Keratinocyte (primary cell): ENCODE data around the gene RIOK1. TPM values are rescaled to one million over a fixed set of nuclear protein-coding genes. Genes with fewer than 3 reads are reported as not detected.

Source experiments
- DNase-seq: peaks from one replicate; pipeline ENCODE4 v3.0.0-alpha.2; 2011; ENCODE audit warnings: low read depth, missing footprints, low spot score
- FAIRE-seq: peaks from 2 replicates; lab custom pipeline; 2011; peaks lifted over from hg19 to GRCh38; lab: Jason Lieb, UNC
- H2AFZ ChIP-seq: 2 replicates; pipeline ENCODE4 v1.6.0; 2012; ENCODE audit warnings: low read length, control low read depth, inconsistent platforms; ENCODE audit not compliant: control insufficient read depth
- H3K27ac ChIP-seq: 2 replicates; pipeline ENCODE4 v1.5.1; 2011; ENCODE audit warnings: low read length; ENCODE audit not compliant: control insufficient read depth, insufficient read depth
- H3K27me3 ChIP-seq: 3 replicates; pipeline ENCODE4 v1.6.0; 2011; ENCODE audit warnings: low read length; ENCODE audit not compliant: control insufficient read depth, insufficient read depth; ENCODE audit errors: extremely low read depth
- H3K36me3 ChIP-seq, 2 experiments: 2 replicates in 1 of 2; 3 replicates in 1 of 2; pipeline ENCODE4 v1.5.1; 2011; ENCODE audit warnings: low read length in 2 of 2, mild to moderate bottlenecking in 1 of 2; ENCODE audit not compliant: control insufficient read depth in 2 of 2, insufficient read depth in 2 of 2; ENCODE audit errors: extremely low read depth in 1 of 2
- H3K4me1 ChIP-seq: 3 replicates; pipeline ENCODE4 v1.5.1; 2011; ENCODE audit warnings: low read length; ENCODE audit not compliant: control insufficient read depth, insufficient read depth; ENCODE audit errors: extremely low read depth
- H3K4me2 ChIP-seq: 3 replicates; pipeline ENCODE4 v1.6.0; 2011; ENCODE audit warnings: low read depth, low read length; ENCODE audit not compliant: control insufficient read depth, insufficient read depth; ENCODE audit errors: extremely low read depth
- H3K4me3 ChIP-seq, 3 experiments: fragments of 200-600 bp in 1 of 3; sonication (generic) in 1 of 3; 2 replicates in 2 of 3; 3 replicates in 1 of 3; pipeline ENCODE4 v1.5.1; 2011 to 2016; ENCODE audit warnings: low read length in 3 of 3, mild to moderate bottlenecking in 3 of 3, control low read depth in 2 of 3, inconsistent platforms in 1 of 3, low read depth in 1 of 3, mixed read lengths in 1 of 3, mixed run types in 1 of 3, moderate library complexity in 1 of 3; ENCODE audit not compliant: control insufficient read depth in 2 of 3, insufficient read depth in 2 of 3; ENCODE audit errors: extremely low read depth in 1 of 3
- H3K79me2 ChIP-seq: 2 replicates; pipeline ENCODE4 v1.6.0; 2012; ENCODE audit warnings: low read length; ENCODE audit not compliant: control insufficient read depth, insufficient read depth
- H3K9ac ChIP-seq: 3 replicates; pipeline ENCODE4 v1.6.0; 2011; ENCODE audit warnings: low read length; ENCODE audit not compliant: control insufficient read depth, insufficient read depth; ENCODE audit errors: extremely low read depth
- H3K9me1 ChIP-seq: 3 replicates; pipeline ENCODE4 v1.6.0; 2011; ENCODE audit warnings: low read length; ENCODE audit not compliant: control insufficient read depth, insufficient read depth; ENCODE audit errors: extremely low read depth
- H3K9me3 ChIP-seq: 2 replicates; pipeline ENCODE4 v1.5.1; 2012; ENCODE audit warnings: low read depth, low read length; ENCODE audit not compliant: control insufficient read depth
- H4K20me1 ChIP-seq: 3 replicates; pipeline ENCODE4 v1.6.0; 2011; ENCODE audit warnings: low read length; ENCODE audit not compliant: control insufficient read depth, insufficient read depth; ENCODE audit errors: extremely low read depth
- CTCF ChIP-seq, 3 experiments: IDR thresholded peaks in 1 of 3; conservative IDR thresholded peaks in 1 of 3; optimal IDR thresholded peaks in 1 of 3; 2 replicates in 2 of 3; 3 replicates in 1 of 3; pipeline versions ENCODE3 to v1.5.1; 2011; ENCODE audit warnings: low read length in 3 of 3, mild to moderate bottlenecking in 3 of 3, moderate library complexity in 2 of 3, control low read depth in 1 of 3, inconsistent platforms in 1 of 3; ENCODE audit not compliant: insufficient read depth in 2 of 3; ENCODE audit errors: extremely low read depth in 1 of 3
- EZH2 ChIP-seq: IDR thresholded peaks from one replicate; pipeline ENCODE4 v1.6.1; 2012; ENCODE audit warnings: inconsistent platforms, mild to moderate bottlenecking, low read length, moderate library complexity
- dilution Hi-C: fragments of 300-500 bp; cut with MboI; formaldehyde crosslinking; loops from one replicate; pipeline ENCODE4 v1.7.0; 2020; ENCODE audit warnings: low sequenced_read_pairs; ENCODE audit not compliant: extremely low pct_ligation_motif_present
- polyA plus RNA-seq, 5 experiments: library from polyadenylated mRNA; depleted of rRNA in 3 of 5; stranded (reverse) in 3 of 5; stranded (forward) in 1 of 5; unstranded in 1 of 5; fragments of >200 nt; gene quantifications; 1 replicate in 1 of 5; 2 replicates in 3 of 5; 3 replicates in 1 of 5; pipeline versions ENCODE4 v1.2.1 to v1.2.3, GENCODE V29; 2011 to 2012; ENCODE audit warnings: missing spikeins in 2 of 5, low read depth in 1 of 5, low replicate concordance in 1 of 5

RIOK1 gene
- polyA plus RNA-seq, 1 donor (not counting 4 experiments of a cell fraction or from before 2014, with no cell fraction given): 11.7 TPM

DNA sequence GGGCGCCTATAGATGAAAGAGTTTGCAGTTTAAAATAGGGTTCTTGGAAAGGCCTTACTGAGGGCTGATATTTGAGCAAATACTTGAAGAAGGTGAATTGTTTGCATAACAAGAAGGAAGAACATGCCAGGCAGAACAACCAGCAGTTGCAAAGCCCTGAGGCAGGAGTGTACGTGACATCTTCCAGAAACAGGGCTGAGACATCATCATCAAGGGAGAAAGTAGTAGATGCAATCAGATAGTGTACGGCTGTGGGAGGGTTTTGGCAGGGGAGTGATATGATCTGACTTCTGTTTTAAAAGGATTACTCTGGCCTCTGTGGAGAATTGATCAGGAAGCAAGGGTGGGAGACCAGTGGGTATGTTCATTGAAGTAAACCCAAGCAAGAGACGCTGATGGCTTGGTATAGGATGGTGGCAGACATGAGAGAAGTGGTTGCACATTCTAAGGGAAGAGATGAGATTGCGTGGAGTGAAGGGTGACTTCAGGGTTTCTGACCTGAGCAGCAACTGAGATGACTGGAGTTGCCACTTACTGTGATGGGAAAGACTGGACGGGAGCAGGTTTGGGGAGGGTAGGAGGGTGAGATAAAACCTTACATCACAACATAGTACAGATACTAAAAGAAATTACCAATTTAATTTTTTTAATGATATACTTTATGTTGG lies 28.8 kb downstream of the RIOK1 start:
- Histone ChIP-seq H3K27ac (no peak overlapping the region), H3K9me1 (no peaks in the 10 kb centered on the region), H3K4me1 (no peaks in the 10 kb centered on the region), H4K20me1 (no peaks in the 10 kb centered on the region), H2AFZ (no peak overlapping the region), H3K36me3 (peaks cover 14% of the 10 kb centered on the region in 2 experiments), H3K4me3 (no peak overlapping the region), H3K9ac (no peak overlapping the region), H3K9me3 (no peaks in the 10 kb centered on the region), H3K4me2 (no peak overlapping the region), H3K27me3 (no peaks in the 10 kb centered on the region), H3K79me2 (no peaks in the 10 kb centered on the region)
- TF ChIP-seq EZH2 (no peak), CTCF (optimal IDR thresholded peaks at IDR 0.05 in 1 of 3, IDR thresholded peaks at IDR 0.05 in 1 of 3, conservative IDR thresholded peaks at IDR 0.05 in 1 of 3; ENCODE audit: extremely low read depth in 1 of 3, insufficient read depth in 2 of 3, low read length in 3 of 3) (no peak)
- DNase-seq (no peak), FAIRE-seq (peak; percentile 36)
- dilution Hi-C loops: loop anchor here (25.0 kb wide), 1 partner anchor 169 kb away; the partner anchor contains the start of gene SNRNP48

GRCh38 chr6:7419065-7419464 lies 29.5 kb downstream of the RIOK1 start:
- no peak for DNase-seq
- dilution Hi-C loops: loop anchor here (25.0 kb wide), 1 partner anchor 168 kb away; the partner anchor contains the start of gene SNRNP48
- H3K4me3 ChIP-seq: no peak overlapping the region
- no peak for FAIRE-seq
- H3K9ac ChIP-seq: no peak overlapping the region
- H3K4me2 ChIP-seq: no peak overlapping the region
- H3K9me1 ChIP-seq: no peaks in the 10 kb centered on the region
- no peak overlapping the region for H3K27ac ChIP-seq
- H3K4me1 ChIP-seq: no peaks in the 10 kb centered on the region
- TF ChIP-seq EZH2: no peak
- no peak for TF ChIP-seq CTCF (optimal IDR thresholded peaks at IDR 0.05 in 1 of 3, IDR thresholded peaks at IDR 0.05 in 1 of 3, conservative IDR thresholded peaks at IDR 0.05 in 1 of 3; ENCODE audit: extremely low read depth in 1 of 3, insufficient read depth in 2 of 3, low read length in 3 of 3)
- no peak overlapping the region for H2AFZ ChIP-seq
- no peaks in the 10 kb centered on the region for H4K20me1 ChIP-seq
- peaks cover 11 to 14% of the 10 kb centered on the region in 2 experiments for H3K36me3 ChIP-seq
- H3K79me2 ChIP-seq: no peaks in the 10 kb centered on the region
- no peaks in the 10 kb centered on the region for H3K27me3 ChIP-seq
- no peaks in the 10 kb centered on the region for H3K9me3 ChIP-seq
